Nephron progenitor cell (in vitro differentiated cells): ENCODE data around the gene PARD3B.

Source experiments
- DNase-seq: peaks from one replicate; pipeline ENCODE4 v3.0.0; 2021
- H3K27ac Mint-ChIP-seq: 2 replicates; pipeline ENCODE4 v1.8.0; 2021; ENCODE audit warnings: mild to moderate bottlenecking, moderate library complexity, mixed read lengths
- H3K27me3 Mint-ChIP-seq: 2 replicates; pipeline ENCODE4 v1.8.0; 2021; ENCODE audit warnings: mild to moderate bottlenecking, low read depth, mixed read lengths; ENCODE audit not compliant: poor library complexity
- H3K36me3 Mint-ChIP-seq: 2 replicates; pipeline ENCODE4 v1.8.0; 2021; ENCODE audit warnings: low read depth, mixed read lengths
- H3K4me1 Mint-ChIP-seq: 2 replicates; pipeline ENCODE4 v1.8.0; 2021; ENCODE audit warnings: mixed read lengths
- H3K4me3 Mint-ChIP-seq: 2 replicates; pipeline ENCODE4 v1.8.0; 2021; ENCODE audit warnings: mild to moderate bottlenecking, moderate library complexity, mixed read lengths
- H3K9me3 Mint-ChIP-seq: 2 replicates; pipeline ENCODE4 v1.8.0; 2021; ENCODE audit warnings: mild to moderate bottlenecking, moderate library complexity, mixed read lengths
- CTCF ChIP-seq: fragments of 200-600 bp; sonication (generic); IDR thresholded peaks from 2 replicates; pipeline ENCODE4 v1.5.0; 2021; ENCODE audit warnings: antibody characterized with exemption

The PARD3B gene

GRCh38 chr2:204696124-204696523, 150.8 kb downstream of the PARD3B start:
- no peak overlapping the region for H3K4me3 Mint-ChIP-seq
- no peak for DNase-seq
- H3K4me1 Mint-ChIP-seq, result peaks cover 9% of the 10 kb centered on the region
- H3K27ac Mint-ChIP-seq, result no peak overlapping the region
- no peaks in the 10 kb centered on the region for H3K9me3 Mint-ChIP-seq
- H3K36me3 Mint-ChIP-seq, result no peaks in the 10 kb centered on the region
- H3K27me3 Mint-ChIP-seq, result no peaks in the 10 kb centered on the region
- TF ChIP-seq CTCF, result no peak

GRCh38 chr2:204705243-204705932, 160.1 kb downstream of the PARD3B start:
- no peak overlapping the region for H3K27ac Mint-ChIP-seq
- no peak overlapping the region for H3K4me3 Mint-ChIP-seq
- peaks cover 10% of the 10 kb centered on the region for H3K4me1 Mint-ChIP-seq
- TF ChIP-seq CTCF, result no peak
- H3K27me3 Mint-ChIP-seq, result peaks cover 6% of the 10 kb centered on the region
- DNase-seq, result no peak
- H3K36me3 Mint-ChIP-seq, result no peaks in the 10 kb centered on the region
- H3K9me3 Mint-ChIP-seq, result no peaks in the 10 kb centered on the region

- peaks cover 10% of the 10 kb centered on the region for H3K4me1 Mint-ChIP-seq
- H3K4me3 Mint-ChIP-seq, result no peak overlapping the region
- no peak overlapping the region for H3K27ac Mint-ChIP-seq
- no peaks in the 10 kb centered on the region for H3K9me3 Mint-ChIP-seq
- H3K27me3 Mint-ChIP-seq, result peaks cover 6% of the 10 kb centered on the region
- DNase-seq, result peak; percentile 5
- H3K36me3 Mint-ChIP-seq, result no peaks in the 10 kb centered on the region
- TF ChIP-seq CTCF, result no peak
Measured at GRCh38 chr2:204706939-204707338, 161.7 kb downstream of the PARD3B start.

GRCh38 chr2:204713211-204713610, 167.9 kb downstream of the PARD3B start:
- Mint-ChIP-seq H3K36me3 (no peaks in the 10 kb centered on the region), H3K4me3 (no peak overlapping the region), H3K4me1 (peaks cover 7% of the 10 kb centered on the region), H3K9me3 (no peaks in the 10 kb centered on the region), H3K27ac (no peak overlapping the region), H3K27me3 (no peaks in the 10 kb centered on the region)
- no peak for DNase-seq
- TF ChIP-seq CTCF, result no peak

- Mint-ChIP-seq H3K36me3 (no peaks in the 10 kb centered on the region), H3K9me3 (no peaks in the 10 kb centered on the region), H3K27me3 (no peaks in the 10 kb centered on the region), H3K4me3 (no peak overlapping the region), H3K4me1 (peaks cover 7% of the 10 kb centered on the region), H3K27ac (no peak overlapping the region)
- DNase-seq, result no peak
- no peak for TF ChIP-seq CTCF
Measured at GRCh38 chr2:204715361-204715760, 170.1 kb downstream of the PARD3B start.

GRCh38 chr2:204717591-204717990, 172.3 kb downstream of the PARD3B start:
- Mint-ChIP-seq H3K36me3 (no peaks in the 10 kb centered on the region), H3K4me3 (no peak overlapping the region), H3K9me3 (no peaks in the 10 kb centered on the region), H3K4me1 (peaks cover 7% of the 10 kb centered on the region), H3K27me3 (no peaks in the 10 kb centered on the region), H3K27ac (no peak overlapping the region)
- DNase-seq, result no peak
- no peak for TF ChIP-seq CTCF
